A549 (cell line): ENCODE results near the gene GPRIN2. TPM values are rescaled to one million over a fixed set of nuclear protein-coding genes. Genes with fewer than 3 reads are reported as not detected.
"Not testable (repeated sequence)": the region's sequence is repeated elsewhere in the genome, so short reads cannot be mapped to it uniquely, and the experiment has no call there.

Experiments
- ATAC-seq, 2 experiments: fragments of 200-7000 bp in 1 of 2; fragments of >200 bp in 1 of 2; cut with Nextera tagmentation in 1 of 2; cut with Tn5 transposase in 1 of 2; 3 replicates each; pipeline versions ENCODE4 v1.8.0 to v1.9.1; 2018 to 2020; ENCODE audit warnings: mild to moderate bottlenecking in 1 of 2, moderate library complexity in 1 of 2
- CTCF ChIA-PET: fragments of 300-600 bp; sonication (Branson Sonifier 250); formaldehyde crosslinking; extraction: SDS; loops from one replicate; lab custom pipeline; 2021; ENCODE audit warnings: antibody characterized with exemption, inconsistent platforms; lab: Yijun Ruan, JAX
- POLR2A ChIA-PET: fragments of 350-600 bp; formaldehyde crosslinking; extraction: SDS; loops from one replicate; lab custom pipeline; 2021; ENCODE audit warnings: antibody characterized with exemption, inconsistent platforms; lab: Yijun Ruan, JAX
- DNase-seq, 2 experiments: peaks; one replicate each; pipeline versions ENCODE4 v3.0.0 to v3.0.0-alpha.2; 2011 to 2016; ENCODE audit warnings: low read depth in 1 of 2, low spot score in 1 of 2
- FAIRE-seq: peaks from 2 replicates; lab custom pipeline; 2011; peaks lifted over from hg19 to GRCh38; lab: Jason Lieb, UNC
- H3K27ac ChIP-seq, 2 experiments: fragments of >200 bp; sonication (Bioruptor Twin); formaldehyde crosslinking; 3 replicates each; pipeline ENCODE4 v1.5.1; 2016 to 2017
- H3K4me1 ChIP-seq: fragments of >200 bp; sonication (Bioruptor Twin); formaldehyde crosslinking; 3 replicates; pipeline ENCODE4 v1.6.1; 2016
- H3K4me2 ChIP-seq: fragments of >200 bp; sonication (Bioruptor Twin); formaldehyde crosslinking; 3 replicates; pipeline ENCODE4 v1.6.1; 2016
- H3K4me3 ChIP-seq: fragments of >200 bp; sonication (Bioruptor Twin); formaldehyde crosslinking; 3 replicates; pipeline ENCODE4 v1.5.1; 2016
- H3K9me3 ChIP-seq: fragments of >200 bp; sonication (Bioruptor Twin); formaldehyde crosslinking; 3 replicates; pipeline ENCODE4 v1.6.1; 2016
- CBX8 ChIP-seq: fragments of 200-600 bp; sonication (generic); IDR thresholded peaks from 2 replicates; pipeline ENCODE4 v1.6.1; 2016
- CHD2 ChIP-seq: fragments of 150-350 bp; IDR thresholded peaks from 2 replicates; pipeline ENCODE4 v1.6.1; 2014; ENCODE audit warnings: low read length; ENCODE audit not compliant: partially characterized antibody
- EHMT2 ChIP-seq: fragments of 200-600 bp; sonication (generic); IDR thresholded peaks from 2 replicates; pipeline ENCODE4 v1.6.1; 2016; ENCODE audit warnings: antibody characterized with exemption, low read depth, mild to moderate bottlenecking, moderate library complexity
- EP300 ChIP-seq, 2 experiments: fragments of >200 bp; sonication (Bioruptor Twin); formaldehyde crosslinking; IDR thresholded peaks; 2 replicates in 1 of 2; 3 replicates in 1 of 2; pipeline ENCODE4 v1.6.1; 2016 to 2017
- FOSB ChIP-seq: fragments of 250-450 bp; sonication (Bioruptor Pico); IDR thresholded peaks from 2 replicates; pipeline ENCODE4 v1.5.0; 2020; ENCODE audit warnings: mild to moderate bottlenecking, moderate library complexity
- FOXS1 ChIP-seq: fragments of 250-450 bp; sonication (Bioruptor Pico); IDR thresholded peaks from 2 replicates; pipeline ENCODE4 v1.5.0; 2020; ENCODE audit warnings: mild to moderate bottlenecking, moderate library complexity
- HEYL ChIP-seq: fragments of 250-450 bp; sonication (Bioruptor Pico); IDR thresholded peaks from 2 replicates; pipeline ENCODE4 v1.8.0; 2021; ENCODE audit warnings: mild to moderate bottlenecking, moderate library complexity
- JUNB ChIP-seq: fragments of >200 bp; sonication (Bioruptor Twin); formaldehyde crosslinking; IDR thresholded peaks from 2 replicates; pipeline ENCODE4 v1.6.1; 2016
- MAZ ChIP-seq: fragments of 150-350 bp; IDR thresholded peaks from 2 replicates; pipeline ENCODE4 v1.6.1; 2014; ENCODE audit warnings: antibody characterized with exemption, low read depth, low read length, borderline replicate concordance
- MYC ChIP-seq: IDR thresholded peaks from 2 replicates; pipeline ENCODE4 v1.6.1; 2012; ENCODE audit warnings: mild to moderate bottlenecking, inconsistent platforms, low read length, improper control_type of control experiment, borderline replicate concordance
- POLR2A ChIP-seq: IDR thresholded peaks from 2 replicates; pipeline ENCODE4 v1.6.1; 2012; ENCODE audit warnings: mild to moderate bottlenecking, low read length
- POLR2AphosphoS2 ChIP-seq: conservative IDR thresholded peaks from 2 replicates; pipeline ENCODE4 v1.6.1; 2012; ENCODE audit warnings: low read length, improper control_type of control experiment, inconsistent platforms
- RARB ChIP-seq: fragments of 250-450 bp; sonication (Bioruptor Pico); IDR thresholded peaks from 2 replicates; pipeline ENCODE4 v1.8.0; 2021; ENCODE audit warnings: mild to moderate bottlenecking, moderate library complexity
- RCOR1 ChIP-seq: fragments of 150-350 bp; IDR thresholded peaks from 2 replicates; pipeline ENCODE4 v1.6.1; 2014; ENCODE audit warnings: antibody characterized with exemption, low read length, low read depth
- RNF2 ChIP-seq: fragments of 200-600 bp; sonication (generic); IDR thresholded peaks from 2 replicates; pipeline ENCODE4 v1.6.1; 2016; ENCODE audit warnings: low read depth, mild to moderate bottlenecking, antibody characterized with exemption, moderate library complexity, borderline replicate concordance
- SMC3 ChIP-seq: fragments of >200 bp; sonication (Bioruptor Twin); formaldehyde crosslinking; IDR thresholded peaks from 3 replicates; pipeline ENCODE4 v1.6.1; 2018; ENCODE audit warnings: inconsistent platforms
- SREBF2 ChIP-seq: fragments of 450-650 bp; IDR thresholded peaks from 2 replicates; pipeline ENCODE4 v1.6.1; 2014; ENCODE audit warnings: mild to moderate bottlenecking, moderate library complexity
- ZFP36 ChIP-seq: fragments of 450-650 bp; IDR thresholded peaks from 2 replicates; pipeline ENCODE4 v1.6.1; 2014; ENCODE audit warnings: borderline replicate concordance; ENCODE audit not compliant: partially characterized antibody
- WGBS: methylation state at CpG from one replicate; pipeline ENCODE4 v1.1.6; 2017; ENCODE audit errors: missing lambda C conversion rate; 5-methylcytosine and 5-hydroxymethylcytosine counted together
- polyA plus RNA-seq, 4 experiments: library from polyadenylated mRNA; depleted of rRNA in 3 of 4; stranded (reverse); fragments of >200 nt; fragmentation: RNase III in 1 of 4; extraction: RNeasy Plus Mini Kit Qiagen cat#74134 plus additional on column Dnase treatment in 1 of 4; gene quantifications; 2 replicates in 3 of 4; 3 replicates in 1 of 4; pipeline ENCODE4 v1.2.3, GENCODE V29; 2011 to 2017
- TF ChIP-seq, protein P1 (sequence below): IDR thresholded peaks from 2 replicates; pipeline ENCODE4 v1.6.1; 2012
- TF ChIP-seq, protein P2 (sequence below): IDR thresholded peaks from 2 replicates; pipeline ENCODE4 v1.6.1; 2012
- TF ChIP-seq, protein P3 (sequence below): fragments of 250-450 bp; sonication (Bioruptor Pico); IDR thresholded peaks from 2 replicates; pipeline ENCODE4 v1.5.0; 2021; ENCODE audit warnings: mild to moderate bottlenecking, moderate library complexity, borderline replicate concordance
- TF ChIP-seq, protein P4 (sequence below): fragments of 150-350 bp; IDR thresholded peaks from 2 replicates; pipeline ENCODE4 v1.6.1; 2014; ENCODE audit warnings: low read depth, mild to moderate bottlenecking, low read length
- TF ChIP-seq, protein P5 (sequence below): IDR thresholded peaks from 2 replicates; pipeline ENCODE4 v1.6.1; 2012; ENCODE audit warnings: low read depth, borderline replicate concordance
- TF ChIP-seq, protein P6 (sequence below): fragments of >200 bp; sonication (Bioruptor Twin); formaldehyde crosslinking; IDR thresholded peaks from 3 replicates; pipeline ENCODE4 v1.5.1; 2016
- TF ChIP-seq, protein P7 (sequence below): fragments of 250-450 bp; sonication (Bioruptor Pico); IDR thresholded peaks from 2 replicates; pipeline ENCODE4 v1.5.0; 2020; ENCODE audit warnings: low read depth, mild to moderate bottlenecking, moderate library complexity

Gene GPRIN2
- polyA plus RNA-seq, 2 of the 4 experiments (the other 2 are of a cell fraction) = 8.8 to 29.9 TPM

DNA sequence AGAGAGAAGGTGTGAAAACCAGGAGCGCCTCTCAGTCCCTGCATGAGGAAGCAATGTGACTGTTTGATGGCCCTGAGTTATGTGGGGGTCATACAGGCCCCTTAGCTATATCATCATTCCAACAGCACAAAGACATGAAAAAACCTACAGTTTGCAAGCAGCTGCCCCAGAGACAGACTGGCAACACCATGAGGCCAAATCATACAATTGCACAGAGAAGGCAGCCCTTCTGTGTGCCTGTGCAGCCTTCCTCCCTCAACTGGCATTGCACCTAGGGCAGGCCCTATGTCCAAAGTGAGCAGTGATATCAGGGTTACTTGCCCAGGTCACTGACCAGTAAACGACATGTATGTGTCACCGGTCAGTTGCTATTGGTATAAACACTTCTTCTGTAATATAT is 41.6 kb downstream of the GPRIN2 start:
- ATAC-seq = no peak
- ChIA-PET POLR2A (interaction anchor here (2.1 kb wide), 1 partner anchor 10 kb away, joined by 10 read pairs; no protein-coding TSS in a partner anchor), CTCF (no interaction called here)
- Histone ChIP-seq H3K9me3 (peaks cover 4% of the 10 kb centered on the region; the same call in 1 of the 3 replicates), H3K4me1 (peaks cover 35% of the 10 kb centered on the region), H3K27ac (peak overlapping the region; percentile 82 to 86), H3K4me3 (no peak overlapping the region), H3K4me2 (no peak overlapping the region)
- DNase-seq = no peak
- 81% methylated on average over 3 of the region's 3 CpGs for WGBS
- FAIRE-seq = no peak
- TF ChIP-seq FOXS1 (CRISPR knock-in tag) = no peak
- no peak for TF ChIP-seq FOSB (CRISPR knock-in tag)
- TF ChIP-seq, protein P1, sequence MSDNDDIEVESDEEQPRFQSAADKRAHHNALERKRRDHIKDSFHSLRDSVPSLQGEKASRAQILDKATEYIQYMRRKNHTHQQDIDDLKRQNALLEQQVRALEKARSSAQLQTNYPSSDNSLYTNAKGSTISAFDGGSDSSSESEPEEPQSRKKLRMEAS = 0 out of 2 replicates have a peak, but pooled peaks have one; percentile 17
- TF ChIP-seq RCOR1 = no peak
- TF ChIP-seq, protein P2, sequence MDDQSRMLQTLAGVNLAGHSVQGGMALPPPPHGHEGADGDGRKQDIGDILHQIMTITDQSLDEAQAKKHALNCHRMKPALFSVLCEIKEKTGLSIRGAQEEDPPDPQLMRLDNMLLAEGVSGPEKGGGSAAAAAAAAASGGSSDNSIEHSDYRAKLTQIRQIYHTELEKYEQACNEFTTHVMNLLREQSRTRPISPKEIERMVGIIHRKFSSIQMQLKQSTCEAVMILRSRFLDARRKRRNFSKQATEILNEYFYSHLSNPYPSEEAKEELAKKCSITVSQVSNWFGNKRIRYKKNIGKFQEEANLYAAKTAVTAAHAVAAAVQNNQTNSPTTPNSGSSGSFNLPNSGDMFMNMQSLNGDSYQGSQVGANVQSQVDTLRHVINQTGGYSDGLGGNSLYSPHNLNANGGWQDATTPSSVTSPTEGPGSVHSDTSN = no peak
- TF ChIP-seq, protein P3, sequence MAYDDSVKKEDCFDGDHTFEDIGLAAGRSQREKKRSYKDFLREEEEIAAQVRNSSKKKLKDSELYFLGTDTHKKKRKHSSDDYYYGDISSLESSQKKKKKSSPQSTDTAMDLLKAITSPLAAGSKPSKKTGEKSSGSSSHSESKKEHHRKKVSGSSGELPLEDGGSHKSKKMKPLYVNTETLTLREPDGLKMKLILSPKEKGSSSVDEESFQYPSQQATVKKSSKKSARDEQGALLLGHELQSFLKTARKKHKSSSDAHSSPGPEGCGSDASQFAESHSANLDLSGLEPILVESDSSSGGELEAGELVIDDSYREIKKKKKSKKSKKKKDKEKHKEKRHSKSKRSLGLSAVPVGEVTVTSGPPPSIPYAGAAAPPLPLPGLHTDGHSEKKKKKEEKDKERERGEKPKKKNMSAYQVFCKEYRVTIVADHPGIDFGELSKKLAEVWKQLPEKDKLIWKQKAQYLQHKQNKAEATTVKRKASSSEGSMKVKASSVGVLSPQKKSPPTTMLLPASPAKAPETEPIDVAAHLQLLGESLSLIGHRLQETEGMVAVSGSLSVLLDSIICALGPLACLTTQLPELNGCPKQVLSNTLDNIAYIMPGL = no peak
- no peak for TF ChIP-seq EP300 (IDR thresholded peaks at IDR 0.05)
- TF ChIP-seq, protein P4, sequence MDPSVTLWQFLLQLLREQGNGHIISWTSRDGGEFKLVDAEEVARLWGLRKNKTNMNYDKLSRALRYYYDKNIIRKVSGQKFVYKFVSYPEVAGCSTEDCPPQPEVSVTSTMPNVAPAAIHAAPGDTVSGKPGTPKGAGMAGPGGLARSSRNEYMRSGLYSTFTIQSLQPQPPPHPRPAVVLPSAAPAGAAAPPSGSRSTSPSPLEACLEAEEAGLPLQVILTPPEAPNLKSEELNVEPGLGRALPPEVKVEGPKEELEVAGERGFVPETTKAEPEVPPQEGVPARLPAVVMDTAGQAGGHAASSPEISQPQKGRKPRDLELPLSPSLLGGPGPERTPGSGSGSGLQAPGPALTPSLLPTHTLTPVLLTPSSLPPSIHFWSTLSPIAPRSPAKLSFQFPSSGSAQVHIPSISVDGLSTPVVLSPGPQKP = no peak
- TF ChIP-seq POLR2AphosphoS2 = no peak
- TF ChIP-seq, protein P5, sequence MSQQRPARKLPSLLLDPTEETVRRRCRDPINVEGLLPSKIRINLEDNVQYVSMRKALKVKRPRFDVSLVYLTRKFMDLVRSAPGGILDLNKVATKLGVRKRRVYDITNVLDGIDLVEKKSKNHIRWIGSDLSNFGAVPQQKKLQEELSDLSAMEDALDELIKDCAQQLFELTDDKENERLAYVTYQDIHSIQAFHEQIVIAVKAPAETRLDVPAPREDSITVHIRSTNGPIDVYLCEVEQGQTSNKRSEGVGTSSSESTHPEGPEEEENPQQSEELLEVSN = 0 out of 2 replicates have a peak, but pooled peaks have one; percentile 10
- TF ChIP-seq, protein P6, sequence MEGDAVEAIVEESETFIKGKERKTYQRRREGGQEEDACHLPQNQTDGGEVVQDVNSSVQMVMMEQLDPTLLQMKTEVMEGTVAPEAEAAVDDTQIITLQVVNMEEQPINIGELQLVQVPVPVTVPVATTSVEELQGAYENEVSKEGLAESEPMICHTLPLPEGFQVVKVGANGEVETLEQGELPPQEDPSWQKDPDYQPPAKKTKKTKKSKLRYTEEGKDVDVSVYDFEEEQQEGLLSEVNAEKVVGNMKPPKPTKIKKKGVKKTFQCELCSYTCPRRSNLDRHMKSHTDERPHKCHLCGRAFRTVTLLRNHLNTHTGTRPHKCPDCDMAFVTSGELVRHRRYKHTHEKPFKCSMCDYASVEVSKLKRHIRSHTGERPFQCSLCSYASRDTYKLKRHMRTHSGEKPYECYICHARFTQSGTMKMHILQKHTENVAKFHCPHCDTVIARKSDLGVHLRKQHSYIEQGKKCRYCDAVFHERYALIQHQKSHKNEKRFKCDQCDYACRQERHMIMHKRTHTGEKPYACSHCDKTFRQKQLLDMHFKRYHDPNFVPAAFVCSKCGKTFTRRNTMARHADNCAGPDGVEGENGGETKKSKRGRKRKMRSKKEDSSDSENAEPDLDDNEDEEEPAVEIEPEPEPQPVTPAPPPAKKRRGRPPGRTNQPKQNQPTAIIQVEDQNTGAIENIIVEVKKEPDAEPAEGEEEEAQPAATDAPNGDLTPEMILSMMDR = no peak
- TF ChIP-seq EHMT2 = no peak

DNA sequence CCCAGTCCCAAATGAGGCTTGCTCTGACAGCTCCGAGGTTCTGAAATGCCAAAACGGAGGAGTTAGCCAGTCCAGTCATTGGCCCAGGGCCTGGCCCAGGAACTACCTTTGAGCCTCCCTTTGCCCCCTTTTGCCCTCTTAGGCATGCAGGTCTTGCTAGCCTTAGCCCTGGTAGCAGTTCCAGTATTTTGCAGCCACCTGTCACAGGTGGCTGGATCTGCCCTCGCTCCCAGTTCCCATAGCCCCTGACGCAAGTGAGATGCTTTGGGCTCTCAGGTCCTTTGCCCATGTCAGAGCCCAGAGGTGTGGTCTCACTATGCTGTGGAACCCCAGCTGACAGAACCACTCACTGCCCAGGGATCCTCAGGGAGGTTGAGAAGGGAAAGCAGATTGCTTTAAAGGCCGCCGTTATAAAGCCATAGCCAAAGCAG is 42.0 kb downstream of the GPRIN2 start:
- CTCF ChIA-PET = interaction anchor here (1.1 kb wide), 1 partner anchor 10 kb away, joined by 5 read pairs; no protein-coding TSS in a partner anchor
- TF ChIP-seq, protein P1 = no peak
- no peak for TF ChIP-seq HEYL
- TF ChIP-seq CBX8 = no peak
- TF ChIP-seq JUNB = no peak
- TF ChIP-seq POLR2A = no peak
- TF ChIP-seq MYC = no peak
- TF ChIP-seq CHD2 = no peak
- TF ChIP-seq FOSB (CRISPR knock-in tag) = no peak
- TF ChIP-seq RCOR1 = no peak
- TF ChIP-seq, protein P4 = no peak
- TF ChIP-seq, protein P7, sequence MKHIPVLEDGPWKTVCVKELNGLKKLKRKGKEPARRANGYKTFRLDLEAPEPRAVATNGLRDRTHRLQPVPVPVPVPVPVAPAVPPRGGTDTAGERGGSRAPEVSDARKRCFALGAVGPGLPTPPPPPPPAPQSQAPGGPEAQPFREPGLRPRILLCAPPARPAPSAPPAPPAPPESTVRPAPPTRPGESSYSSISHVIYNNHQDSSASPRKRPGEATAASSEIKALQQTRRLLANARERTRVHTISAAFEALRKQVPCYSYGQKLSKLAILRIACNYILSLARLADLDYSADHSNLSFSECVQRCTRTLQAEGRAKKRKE (CRISPR knock-in tag) = no peak
- no peak for TF ChIP-seq SMC3
- TF ChIP-seq MAZ = no peak
- no peak for TF ChIP-seq RARB
- no peak for TF ChIP-seq SREBF2
- TF ChIP-seq ZFP36 = no peak
- no peak for TF ChIP-seq RNF2
- FAIRE-seq (no peak), DNase-seq (no peak), ATAC-seq (no peak)
- no peaks in the 10 kb centered on the region for H3K9me3 ChIP-seq
- no peak overlapping the region for H3K4me3 ChIP-seq
- H3K27ac ChIP-seq = peak overlapping the region; percentile 82 to 86; a peak in 5 of 6 replicates
- 84% methylated on average over 6 of the region's 6 CpGs for WGBS
- POLR2A ChIA-PET = no interaction called here
- H3K4me1 ChIP-seq = peaks cover 35% of the 10 kb centered on the region
- no peak overlapping the region for H3K4me2 ChIP-seq

DNA sequence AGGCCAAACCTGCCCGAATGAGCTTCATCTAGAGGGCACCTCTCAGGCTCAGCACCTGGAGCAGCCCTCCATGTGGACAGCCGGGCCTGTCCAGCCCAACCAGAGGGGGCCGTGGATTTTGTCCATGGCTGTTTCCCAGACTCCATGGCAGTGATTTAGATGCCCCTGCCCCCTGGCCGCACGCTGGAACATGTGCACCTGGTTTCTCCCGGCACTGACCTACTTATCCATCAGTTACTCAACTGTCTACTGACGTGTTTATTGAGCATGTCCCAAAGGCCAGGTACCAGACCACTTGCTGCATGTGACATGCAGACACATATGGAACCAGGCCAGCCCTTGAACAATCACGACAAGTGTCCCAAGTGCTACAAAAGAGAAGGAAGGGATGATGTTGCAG is 43.1 kb downstream of the GPRIN2 start:
- CTCF ChIA-PET = interaction anchor here (1.1 kb wide), 1 partner anchor 11 kb away, joined by 5 read pairs; no protein-coding TSS in a partner anchor
- H3K9me3 ChIP-seq, POLR2A ChIA-PET, H3K27ac ChIP-seq, ATAC-seq, DNase-seq, H3K4me3 ChIP-seq, FAIRE-seq, H3K4me2 ChIP-seq: not testable (repeated sequence)
- no CpG with 5 or more reads among the region's 8 CpGs for WGBS
- peaks cover 33% of the 10 kb centered on the region for H3K4me1 ChIP-seq
